Astrocyte (in vitro differentiated cells and primary cell): ENCODE measurements around the gene EFNA5. TPM values are rescaled to one million over a fixed set of nuclear protein-coding genes. Genes with fewer than 3 reads are reported as not detected.

Experiments
- DNase-seq: peaks from one replicate; pipeline ENCODE4 v3.0.0-alpha.2; 2010; ENCODE audit warnings: low read depth
- FAIRE-seq: peaks from 2 replicates; lab custom pipeline; 2011; peaks lifted over from hg19 to GRCh38; lab: Jason Lieb, UNC
- H2AFZ ChIP-seq: 2 replicates; pipeline ENCODE4 v1.6.0; 2012; ENCODE audit warnings: low read depth, low read length, inconsistent platforms
- H3K27ac ChIP-seq: 2 replicates; pipeline ENCODE4 v1.5.1; 2011; ENCODE audit warnings: low read depth, low read length, inconsistent platforms
- H3K27me3 ChIP-seq: 2 replicates; pipeline ENCODE4 v1.6.0; 2011; ENCODE audit warnings: low read length, inconsistent platforms; ENCODE audit not compliant: insufficient read depth
- H3K36me3 ChIP-seq: 2 replicates; pipeline ENCODE4 v1.5.1; 2011; ENCODE audit warnings: low read length, inconsistent platforms; ENCODE audit not compliant: insufficient read depth
- H3K4me1 ChIP-seq: 2 replicates; pipeline ENCODE4 v1.5.1; 2011; ENCODE audit warnings: low read length, inconsistent platforms; ENCODE audit not compliant: insufficient read depth
- H3K4me2 ChIP-seq: 2 replicates; pipeline ENCODE4 v1.6.0; 2012; ENCODE audit warnings: low read length, inconsistent platforms
- H3K4me3 ChIP-seq: 2 replicates; pipeline ENCODE4 v1.5.1; 2011; ENCODE audit warnings: low read depth, mild to moderate bottlenecking, low read length, inconsistent platforms; ENCODE audit not compliant: insufficient read depth
- H3K79me2 ChIP-seq: 2 replicates; pipeline ENCODE4 v1.6.0; 2012; ENCODE audit warnings: mild to moderate bottlenecking, low read length, inconsistent platforms; ENCODE audit not compliant: insufficient read depth
- H3K9ac ChIP-seq: 2 replicates; pipeline ENCODE4 v1.6.0; 2012; ENCODE audit warnings: mild to moderate bottlenecking, low read length, inconsistent platforms
- H3K9me3 ChIP-seq: 2 replicates; pipeline ENCODE4 v1.5.1; 2012; ENCODE audit warnings: low read depth, mild to moderate bottlenecking, low read length, inconsistent platforms; ENCODE audit not compliant: insufficient read depth
- H4K20me1 ChIP-seq: 2 replicates; pipeline ENCODE4 v1.6.0; 2012; ENCODE audit warnings: low read length, inconsistent platforms; ENCODE audit not compliant: insufficient read depth
- H3K27ac Mint-ChIP-seq: one replicate; pipeline ENCODE4 v1.8.0; 2021; ENCODE audit warnings: mild to moderate bottlenecking, mixed read lengths; ENCODE audit not compliant: unreplicated experiment
- H3K27me3 Mint-ChIP-seq: one replicate; pipeline ENCODE4 v1.8.0; 2021; ENCODE audit warnings: low read depth, mixed read lengths; ENCODE audit not compliant: unreplicated experiment
- H3K36me3 Mint-ChIP-seq: one replicate; pipeline ENCODE4 v1.8.0; 2021; ENCODE audit warnings: low read depth, mixed read lengths; ENCODE audit not compliant: unreplicated experiment
- H3K4me1 Mint-ChIP-seq: one replicate; pipeline ENCODE4 v1.8.0; 2021; ENCODE audit warnings: low read depth, mixed read lengths; ENCODE audit not compliant: unreplicated experiment
- H3K4me3 Mint-ChIP-seq: one replicate; pipeline ENCODE4 v1.8.0; 2021; ENCODE audit warnings: mild to moderate bottlenecking, moderate library complexity, mixed read lengths; ENCODE audit not compliant: unreplicated experiment
- H3K9me3 Mint-ChIP-seq: one replicate; pipeline ENCODE4 v1.8.0; 2021; ENCODE audit warnings: mild to moderate bottlenecking, mixed read lengths; ENCODE audit not compliant: unreplicated experiment
- CTCF ChIP-seq: IDR thresholded peaks from 2 replicates; pipeline ENCODE4 v1.5.1; 2011; ENCODE audit warnings: low read depth, mild to moderate bottlenecking, inconsistent platforms, low read length, moderate library complexity; ENCODE audit not compliant: insufficient read depth
- EZH2 ChIP-seq: IDR thresholded peaks from 2 replicates; pipeline ENCODE4 v1.6.1; 2012; ENCODE audit warnings: mild to moderate bottlenecking, low read length, inconsistent platforms; ENCODE audit not compliant: insufficient read depth
- total RNA-seq: library from RNA; stranded (reverse); gene quantifications from 2 replicates; pipeline ENCODE4 v1.2.1, GENCODE V29; 2021

Gene EFNA5
- total RNA-seq, 1 donor from 2014 or later: 59.3 TPM

GRCh38 chr5:107696080-107696479, 25.3 kb upstream of the EFNA5 start:
- no peak overlapping the region for H3K27ac ChIP-seq
- no peak for TF ChIP-seq CTCF
- TF ChIP-seq EZH2: no peak
- FAIRE-seq (no peak), DNase-seq (no peak)
- H3K4me3 ChIP-seq: no peak overlapping the region
- H3K9ac ChIP-seq: no peak overlapping the region
- Mint-ChIP-seq H3K36me3 (no peaks in the 10 kb centered on the region), H3K27me3 (no peaks in the 10 kb centered on the region), H3K27ac (no peak overlapping the region), H3K4me3 (no peak overlapping the region), H3K9me3 (peaks cover 3% of the 10 kb centered on the region), H3K4me1 (no peaks in the 10 kb centered on the region)
- no peak overlapping the region for H2AFZ ChIP-seq
- no peaks in the 10 kb centered on the region for H3K9me3 ChIP-seq
- no peaks in the 10 kb centered on the region for H3K79me2 ChIP-seq
- H3K27me3 ChIP-seq: no peaks in the 10 kb centered on the region
- no peaks in the 10 kb centered on the region for H4K20me1 ChIP-seq
- no peaks in the 10 kb centered on the region for H3K36me3 ChIP-seq
- no peak overlapping the region for H3K4me2 ChIP-seq
- no peaks in the 10 kb centered on the region for H3K4me1 ChIP-seq

GRCh38 chr5:107687937-107688336, 17.2 kb upstream of the EFNA5 start:
- H2AFZ ChIP-seq: no peak overlapping the region
- no peaks in the 10 kb centered on the region for H3K9me3 ChIP-seq
- H3K4me2 ChIP-seq: no peak overlapping the region
- no peaks in the 10 kb centered on the region for H4K20me1 ChIP-seq
- H3K36me3 ChIP-seq: no peaks in the 10 kb centered on the region
- no peak overlapping the region for H3K27ac ChIP-seq
- H3K9me3 Mint-ChIP-seq: peaks cover 6% of the 10 kb centered on the region
- H3K4me3 Mint-ChIP-seq: no peak overlapping the region
- H3K79me2 ChIP-seq: no peaks in the 10 kb centered on the region
- H3K9ac ChIP-seq: no peak overlapping the region
- H3K4me1 ChIP-seq: no peaks in the 10 kb centered on the region
- FAIRE-seq: no peak
- TF ChIP-seq CTCF: no peak
- no peak for TF ChIP-seq EZH2
- H3K27me3 ChIP-seq: no peaks in the 10 kb centered on the region
- H3K4me3 ChIP-seq: no peak overlapping the region
- no peaks in the 10 kb centered on the region for H3K36me3 Mint-ChIP-seq
- no peak overlapping the region for H3K27ac Mint-ChIP-seq
- DNase-seq: no peak
- H3K4me1 Mint-ChIP-seq: no peaks in the 10 kb centered on the region
- H3K27me3 Mint-ChIP-seq: no peaks in the 10 kb centered on the region

- Histone ChIP-seq H3K9me3 (no peaks in the 10 kb centered on the region), H3K4me2 (no peak overlapping the region), H3K4me1 (no peaks in the 10 kb centered on the region), H4K20me1 (no peaks in the 10 kb centered on the region), H3K27me3 (no peaks in the 10 kb centered on the region), H3K79me2 (no peaks in the 10 kb centered on the region), H3K27ac (no peak overlapping the region), H3K36me3 (no peaks in the 10 kb centered on the region), H2AFZ (no peak overlapping the region), H3K9ac (no peak overlapping the region), H3K4me3 (no peak overlapping the region)
- no peak for DNase-seq
- no peak for FAIRE-seq
- H3K27ac Mint-ChIP-seq: no peak overlapping the region
- H3K4me1 Mint-ChIP-seq: no peaks in the 10 kb centered on the region
- H3K4me3 Mint-ChIP-seq: no peak overlapping the region
- no peaks in the 10 kb centered on the region for H3K27me3 Mint-ChIP-seq
- no peak for TF ChIP-seq CTCF
- no peak for TF ChIP-seq EZH2
- no peaks in the 10 kb centered on the region for H3K36me3 Mint-ChIP-seq
- H3K9me3 Mint-ChIP-seq: peaks cover 6% of the 10 kb centered on the region
Measured at GRCh38 chr5:107687404-107687803, 16.7 kb upstream of the EFNA5 start.
